Measurements from ENCODE around the gene B4GALT5.

DNA sequence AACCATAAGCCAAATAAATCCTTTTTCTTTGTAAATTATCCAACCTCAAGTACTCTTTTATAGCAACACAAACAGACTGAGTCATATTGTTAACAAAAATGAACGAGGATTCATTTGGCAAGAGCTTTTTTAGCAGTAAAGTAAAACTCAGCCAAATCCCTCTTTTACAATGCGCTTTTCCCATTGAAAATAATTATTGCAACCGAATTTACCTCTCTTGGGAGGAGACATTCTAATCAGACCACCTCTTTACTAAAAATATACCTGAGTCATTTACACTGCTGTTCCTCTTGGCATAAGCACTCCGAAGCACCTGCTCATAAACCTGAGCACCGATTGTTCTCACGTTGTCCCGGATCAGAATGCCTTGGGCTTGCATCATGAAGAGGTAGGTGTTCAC lies 57.4 kb downstream of the B4GALT5 start:
- TF ChIP-seq ATF1 (CRISPR knock-in tag; IDR thresholded peaks at IDR 0.05), result no peak
- TF ChIP-seq NR2C2 (CRISPR knock-in tag; IDR thresholded peaks at IDR 0.05), result no peak
